GM19238 (cell line): ENCODE results near the gene LEF1.

Experiments used
- DNase-seq: peaks from one replicate; pipeline ENCODE4 v3.0.0; 2011; ENCODE audit warnings: low spot score; ENCODE audit not compliant: insufficient read length

LEF1 gene

GRCh38 chr4:108149588-108150380 lies 18.9 kb downstream of the LEF1 start:
- no peak for DNase-seq

DNA sequence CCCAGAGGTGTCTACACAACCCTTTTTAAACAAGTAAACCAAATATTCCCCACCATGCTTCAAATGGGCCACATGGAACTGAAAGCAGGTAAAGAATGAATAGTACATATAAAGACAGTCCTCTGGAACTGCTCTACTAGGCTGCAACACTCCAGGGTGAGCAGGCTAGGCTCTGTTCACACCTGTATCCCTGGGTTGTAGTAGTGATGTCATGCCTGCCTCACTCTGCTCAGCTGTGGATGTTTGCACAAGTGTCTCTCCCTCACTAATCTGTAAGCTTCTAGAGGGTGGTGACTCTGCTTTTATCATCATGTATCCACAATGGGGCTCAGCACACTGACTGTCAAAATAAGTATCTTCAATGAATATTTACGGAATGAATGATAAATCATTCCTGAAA lies 20.4 kb downstream of the LEF1 start:
- DNase-seq, result no peak

DNA sequence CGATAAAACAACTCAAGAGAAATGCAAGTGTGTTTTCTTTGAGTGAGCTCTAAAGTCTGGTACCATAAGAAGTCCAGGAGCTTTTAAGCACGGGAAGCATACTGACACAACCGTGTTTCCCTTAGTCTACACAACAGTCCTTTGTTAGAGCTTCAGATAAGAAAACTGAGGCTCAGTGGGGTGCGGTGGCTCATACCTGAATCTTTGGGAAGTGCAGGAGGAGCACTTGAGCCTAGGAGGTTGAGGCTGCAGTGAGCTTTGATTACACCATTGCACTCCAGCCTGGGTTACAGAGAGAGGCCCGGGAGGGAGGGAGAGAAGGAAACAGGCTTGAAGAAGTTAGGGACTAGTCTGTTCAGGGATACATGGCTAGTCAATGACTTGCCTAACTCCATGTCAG lies 21.9 kb downstream of the LEF1 start:
- no peak for DNase-seq

DNA sequence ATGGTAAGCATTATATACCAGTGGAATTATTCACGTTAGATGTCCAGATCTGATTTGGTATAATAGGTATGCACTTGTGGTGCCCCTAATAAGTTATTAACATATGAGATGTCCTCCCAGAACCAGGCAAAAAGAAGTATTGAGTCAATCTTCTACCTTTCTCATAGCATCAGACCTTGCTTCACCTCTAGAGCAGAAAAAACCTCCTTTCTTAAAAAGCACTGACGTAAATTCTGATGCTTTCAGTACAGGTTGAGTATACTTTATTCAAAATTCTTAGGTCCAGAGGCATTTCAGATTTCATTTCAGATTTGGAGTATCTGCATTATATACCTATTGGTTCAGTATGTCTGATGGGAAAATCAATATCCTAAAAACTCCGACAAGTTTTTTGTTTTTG lies 22.4 kb downstream of the LEF1 start:
- DNase-seq, result no peak

- DNase-seq, result no peak
These were observed 24.3 kb downstream of the LEF1 start for GRCh38 chr4:108144451-108144850.

DNA sequence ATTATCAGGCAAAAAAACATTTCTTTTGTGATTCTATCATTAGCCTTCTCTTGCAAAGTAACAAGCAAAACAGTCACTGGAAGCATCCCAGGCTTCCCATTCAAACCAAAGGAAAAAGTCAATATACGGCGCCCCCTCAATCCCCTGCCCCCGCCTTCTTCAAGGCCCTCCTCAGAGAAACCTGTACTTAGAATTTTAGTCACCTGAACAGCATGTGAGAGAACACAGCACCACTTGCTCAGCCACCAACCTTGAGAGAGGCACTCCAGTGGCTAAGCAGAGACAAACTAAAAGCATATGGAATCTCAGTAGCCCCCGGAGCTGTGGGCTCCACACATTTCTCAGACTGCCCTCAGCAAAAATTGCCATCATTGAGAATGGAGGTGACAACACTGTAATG lies 25.2 kb downstream of the LEF1 start:
- no peak for DNase-seq

DNA sequence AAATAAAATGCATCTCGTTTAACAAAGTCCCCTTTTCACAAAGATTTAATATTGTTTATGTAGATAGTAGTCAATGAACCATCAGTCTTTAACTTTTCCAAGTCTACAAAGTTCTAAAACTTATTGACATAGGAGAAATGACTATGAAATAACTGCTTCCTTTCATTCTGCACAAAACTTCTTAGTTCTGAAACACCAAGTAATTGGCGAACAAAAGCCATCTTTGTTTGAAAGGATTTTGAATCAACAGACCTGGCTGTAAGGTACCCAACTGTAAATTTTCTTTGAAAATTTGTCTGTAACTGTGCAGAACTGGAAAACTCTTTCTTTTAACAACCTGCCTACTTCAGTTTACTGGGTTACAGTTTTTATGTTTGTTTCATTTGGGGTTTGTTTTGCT lies 25.9 kb downstream of the LEF1 start:
- no peak for DNase-seq

- no peak for DNase-seq
These were observed 27.4 kb downstream of the LEF1 start for GRCh38 chr4:108141213-108141950.

DNA sequence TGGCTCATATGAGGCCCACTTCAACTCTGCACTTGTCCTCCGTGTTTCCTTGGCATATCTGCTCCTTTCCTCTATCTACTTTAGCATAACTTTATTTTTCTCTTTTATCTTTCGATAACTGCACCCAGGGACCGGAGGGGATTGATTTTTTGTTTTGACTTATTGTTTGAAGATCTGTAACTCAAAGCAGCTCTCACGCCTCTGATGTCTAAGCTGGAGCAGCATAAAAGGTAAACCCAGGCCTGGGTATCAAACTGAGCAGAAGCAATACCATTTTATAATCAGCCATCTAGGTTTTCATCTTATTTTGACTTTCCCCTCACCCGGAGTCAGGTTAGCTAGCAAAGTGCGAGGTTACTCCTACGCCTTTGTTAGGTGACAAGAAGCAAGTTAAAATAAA lies 28.4 kb downstream of the LEF1 start:
- DNase-seq, result no peak

DNA sequence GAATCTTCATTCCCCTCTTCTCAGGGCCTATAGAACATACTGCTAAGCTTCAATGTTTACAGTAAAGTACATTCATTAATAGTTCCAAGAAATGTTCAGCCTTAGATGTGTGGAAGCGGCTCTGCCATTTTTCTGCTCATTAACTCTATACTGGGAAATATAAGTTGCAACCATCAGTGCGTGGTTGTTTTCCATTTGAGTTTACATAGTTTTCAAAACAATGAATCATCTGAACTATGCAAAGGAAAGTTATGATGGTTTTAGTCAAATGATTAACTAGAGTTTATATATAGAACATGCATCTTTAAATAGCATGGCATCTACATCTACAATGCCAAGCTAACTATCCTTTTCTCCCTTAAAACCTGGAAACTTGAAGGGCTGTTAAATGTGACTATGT lies 29.6 kb downstream of the LEF1 start:
- no peak for DNase-seq

DNA sequence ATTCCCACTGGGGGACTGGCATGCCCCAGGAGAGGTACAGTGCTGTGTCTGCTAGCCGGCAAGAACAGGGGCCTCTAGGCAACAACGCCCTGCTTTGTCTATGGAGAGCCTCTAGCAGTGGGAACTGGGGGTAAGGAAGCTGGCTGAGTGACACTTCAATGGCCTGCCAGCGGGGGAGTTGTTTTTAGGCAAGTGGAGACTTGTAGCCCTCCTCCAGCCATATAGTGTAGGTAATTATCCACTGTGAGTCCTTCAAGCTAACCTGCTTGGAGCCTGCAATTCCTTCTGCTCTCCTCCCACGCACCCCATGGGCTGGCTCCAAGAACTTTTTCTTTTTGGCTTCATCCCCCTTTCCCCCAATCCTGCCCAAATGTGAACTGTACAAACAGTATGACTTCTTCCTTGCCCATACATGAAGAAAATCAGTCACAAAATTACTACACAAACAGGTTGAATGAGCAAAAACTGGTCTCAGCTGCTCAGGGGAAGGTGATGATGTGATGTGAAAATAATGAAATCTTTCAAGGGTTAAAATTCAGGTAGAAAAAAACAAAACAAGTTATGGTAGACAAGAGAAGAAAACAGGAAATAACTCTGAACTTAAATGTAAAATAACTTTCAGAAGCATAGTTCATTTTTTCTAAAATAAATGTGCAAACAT lies 33.1 kb downstream of the LEF1 start:
- DNase-seq, result no peak

DNA sequence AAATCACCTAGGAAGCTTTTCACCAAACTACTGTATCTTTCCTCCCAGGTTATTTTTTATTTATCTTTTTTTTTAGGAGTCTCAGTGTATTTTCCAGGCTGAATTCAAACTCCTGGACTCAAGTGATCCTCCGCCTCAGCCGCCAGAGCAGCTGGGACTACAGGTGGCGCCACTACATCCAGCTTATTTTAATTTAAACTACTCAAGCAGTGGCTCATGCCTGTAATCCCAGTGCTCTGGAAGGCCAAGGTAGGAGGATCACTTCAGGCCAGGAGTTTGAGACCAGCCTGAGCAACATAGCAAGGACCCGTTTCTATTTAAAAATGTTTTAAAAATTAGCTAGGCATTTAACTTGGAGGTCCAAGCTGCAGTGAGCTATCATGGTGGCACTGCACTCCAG lies 37.8 kb downstream of the LEF1 start:
- no peak for DNase-seq

GRCh38 chr4:108129196-108129595 lies 39.5 kb downstream of the LEF1 start:
- DNase-seq, result no peak

DNA sequence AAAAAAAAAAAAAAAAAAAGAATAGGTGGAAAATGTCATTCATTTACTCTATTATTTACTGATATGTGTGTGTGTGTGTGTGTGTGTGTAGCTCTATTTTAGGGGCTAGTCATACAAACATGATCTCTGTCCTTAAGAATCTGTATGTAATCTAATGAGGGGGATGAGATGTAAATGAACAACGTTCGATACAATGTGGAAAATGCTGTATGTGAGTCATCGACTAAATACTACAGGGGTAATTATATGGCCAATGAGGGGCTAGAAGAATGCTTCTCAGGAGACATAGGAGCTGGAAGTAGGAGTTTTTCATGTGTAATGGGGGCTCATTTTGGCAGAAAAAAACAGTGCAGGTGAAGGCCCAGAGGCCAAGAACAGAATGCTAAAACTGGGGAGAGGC lies 41.9 kb downstream of the LEF1 start:
- no peak for DNase-seq

DNA sequence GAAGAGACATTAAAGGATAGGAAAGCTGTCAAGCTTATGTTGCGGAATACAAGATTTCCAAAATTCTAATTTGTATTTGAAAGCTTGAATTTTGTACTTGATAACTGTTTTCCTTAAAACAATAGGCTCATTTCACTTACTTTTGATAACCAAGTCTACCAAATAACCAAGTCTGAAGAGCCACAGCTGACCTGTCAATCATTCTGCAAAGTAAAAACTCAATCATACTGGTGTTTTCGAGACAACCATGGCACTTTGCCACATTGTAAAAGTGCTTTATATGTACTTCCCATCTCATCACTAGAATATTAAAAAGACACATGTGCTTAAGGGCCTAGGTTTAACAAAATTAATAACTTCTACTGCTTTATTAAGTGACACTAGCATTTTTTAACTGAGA lies 47.9 kb downstream of the LEF1 start:
- no peak for DNase-seq

DNA sequence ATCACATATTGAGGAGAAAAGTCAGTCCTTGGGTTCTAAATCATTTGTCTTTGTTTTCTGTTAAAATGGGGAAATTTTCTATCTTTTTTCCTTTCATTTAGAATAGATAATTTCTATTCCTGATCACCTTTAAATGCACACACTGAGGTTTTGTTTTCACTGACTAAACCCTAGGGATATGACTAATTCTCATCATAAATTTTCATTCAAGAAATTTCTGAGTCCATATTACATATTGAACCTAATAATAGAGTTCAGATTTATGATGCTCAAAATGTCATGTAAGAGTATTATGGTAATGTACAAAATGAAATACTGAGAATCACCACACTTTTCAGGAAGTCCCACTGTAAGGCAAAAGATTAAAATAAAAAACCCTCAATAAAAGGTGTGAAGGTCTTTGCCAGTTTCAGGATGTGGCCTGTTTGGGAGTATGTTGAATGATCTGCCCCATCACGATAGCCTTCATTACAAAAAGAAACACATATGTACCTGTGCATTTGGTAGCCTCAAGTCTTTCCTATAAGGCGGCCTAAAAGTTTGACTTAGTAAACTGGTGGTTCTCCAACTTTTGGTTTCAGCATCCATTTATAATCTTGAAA lies 49.4 kb downstream of the LEF1 start:
- no peak for DNase-seq

DNA sequence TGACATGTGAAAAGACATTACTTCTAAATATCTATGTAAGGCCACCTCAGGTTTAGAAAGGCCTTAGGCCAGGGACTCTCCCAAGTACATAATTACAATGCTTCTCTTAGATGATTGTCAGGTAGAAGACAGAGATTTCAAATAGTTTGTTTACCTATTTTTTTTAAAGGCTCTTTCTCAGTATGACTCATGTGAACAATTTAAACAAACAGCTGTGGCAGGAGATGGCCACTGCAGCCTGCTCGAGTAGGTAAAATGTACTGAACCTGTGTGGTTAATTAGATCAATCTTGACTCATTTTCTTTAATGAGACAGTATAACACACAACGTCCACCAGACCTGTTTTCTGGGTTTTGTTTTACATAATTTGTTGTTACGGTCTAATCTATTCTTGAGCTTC lies 50.2 kb downstream of the LEF1 start:
- peak; percentile 10 for DNase-seq

DNA sequence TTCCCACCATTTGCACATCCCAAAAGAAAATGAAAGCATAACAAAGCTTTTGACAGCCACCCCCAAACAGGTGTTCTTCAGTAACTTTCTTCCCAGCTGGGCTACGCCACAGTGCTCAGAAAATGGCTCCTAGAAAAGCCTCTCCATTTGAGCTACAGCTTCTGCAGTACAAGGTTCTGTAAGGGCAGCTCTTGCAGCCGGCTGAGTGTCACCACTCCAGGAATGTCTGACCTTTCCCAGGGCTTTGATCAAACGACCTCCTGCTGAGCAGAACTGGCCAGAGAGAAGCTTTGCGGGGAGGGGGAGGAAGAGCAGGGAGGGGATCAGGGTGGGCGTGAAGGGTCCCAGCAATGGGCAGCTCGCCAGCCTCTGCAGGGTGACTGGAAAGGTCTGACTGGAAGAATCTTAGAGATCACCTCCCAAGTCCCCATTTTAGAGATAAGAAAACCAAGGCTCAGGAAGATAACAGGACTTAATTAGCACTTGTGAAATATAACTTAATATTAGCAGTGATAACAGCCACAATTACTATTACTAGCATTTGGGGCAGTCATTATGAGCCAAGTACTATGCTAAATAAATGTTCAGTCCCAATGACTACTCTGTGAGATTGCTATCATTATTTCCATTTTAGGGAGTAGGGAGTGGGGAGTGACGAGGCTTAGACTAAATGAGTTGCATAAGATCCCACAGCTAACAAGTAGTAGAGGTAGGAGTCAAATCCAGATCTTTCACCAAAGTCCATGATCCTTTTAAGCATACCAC lies 51.1 kb downstream of the LEF1 start:
- DNase-seq, result no peak

GRCh38 chr4:108116423-108117168 lies 52.1 kb downstream of the LEF1 start:
- DNase-seq, result no peak

GRCh38 chr4:108115168-108115526 lies 53.6 kb downstream of the LEF1 start:
- DNase-seq, result no peak

- no peak for DNase-seq
These were observed 54.2 kb downstream of the LEF1 start for GRCh38 chr4:108114503-108114902.
